Measurements from ENCODE around the gene MMP24OS.

DNA sequence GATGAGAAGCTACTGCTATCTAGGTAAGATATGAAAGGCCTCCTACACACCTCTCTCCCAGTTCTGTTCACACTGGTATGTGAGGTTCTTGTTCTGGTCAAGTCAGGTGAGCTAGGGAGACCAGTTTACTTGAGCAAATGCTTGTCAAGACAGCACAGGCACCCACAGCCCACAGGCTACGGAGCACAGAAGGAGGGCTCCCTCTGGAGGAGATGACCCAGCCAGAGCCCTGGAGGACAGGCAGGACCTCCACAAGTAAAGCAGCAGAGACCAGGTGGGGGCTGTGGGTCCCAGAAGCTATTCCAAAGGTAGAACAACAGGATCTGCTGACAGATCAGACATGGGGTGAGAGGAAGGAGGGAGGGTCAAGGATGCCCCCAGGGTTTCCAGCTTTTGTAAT, 13.2 kb downstream of the MMP24OS start:
- TF ChIP-seq JUN (IDR thresholded peaks at IDR 0.05; ENCODE audit: borderline replicate concordance, insufficient read depth, insufficient read length, low read depth) (no peak), POLR2A (IDR thresholded peaks at IDR 0.05; ENCODE audit: low read depth, low read length) (no peak)
- TF ChIP-seq, protein P1, sequence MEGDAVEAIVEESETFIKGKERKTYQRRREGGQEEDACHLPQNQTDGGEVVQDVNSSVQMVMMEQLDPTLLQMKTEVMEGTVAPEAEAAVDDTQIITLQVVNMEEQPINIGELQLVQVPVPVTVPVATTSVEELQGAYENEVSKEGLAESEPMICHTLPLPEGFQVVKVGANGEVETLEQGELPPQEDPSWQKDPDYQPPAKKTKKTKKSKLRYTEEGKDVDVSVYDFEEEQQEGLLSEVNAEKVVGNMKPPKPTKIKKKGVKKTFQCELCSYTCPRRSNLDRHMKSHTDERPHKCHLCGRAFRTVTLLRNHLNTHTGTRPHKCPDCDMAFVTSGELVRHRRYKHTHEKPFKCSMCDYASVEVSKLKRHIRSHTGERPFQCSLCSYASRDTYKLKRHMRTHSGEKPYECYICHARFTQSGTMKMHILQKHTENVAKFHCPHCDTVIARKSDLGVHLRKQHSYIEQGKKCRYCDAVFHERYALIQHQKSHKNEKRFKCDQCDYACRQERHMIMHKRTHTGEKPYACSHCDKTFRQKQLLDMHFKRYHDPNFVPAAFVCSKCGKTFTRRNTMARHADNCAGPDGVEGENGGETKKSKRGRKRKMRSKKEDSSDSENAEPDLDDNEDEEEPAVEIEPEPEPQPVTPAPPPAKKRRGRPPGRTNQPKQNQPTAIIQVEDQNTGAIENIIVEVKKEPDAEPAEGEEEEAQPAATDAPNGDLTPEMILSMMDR (IDR thresholded peaks at IDR 0.05; ENCODE audit: extremely low read depth in 1 of 2, insufficient read depth in 1 of 2, low read depth in 1 of 2, low read length in 2 of 2), result peak in 1 of 2 donors; percentile 52
